HG02610 (cell line): Measurements from ENCODE around the gene ADCY2.

Experiments
- ATAC-seq: cut with Tn5 transposase; IDR thresholded peaks from one replicate; pipeline ENCODE4 v1.9.1; 2021; ENCODE audit warnings: mild to moderate bottlenecking, moderate library complexity; ENCODE audit not compliant: unreplicated experiment

Gene ADCY2

DNA sequence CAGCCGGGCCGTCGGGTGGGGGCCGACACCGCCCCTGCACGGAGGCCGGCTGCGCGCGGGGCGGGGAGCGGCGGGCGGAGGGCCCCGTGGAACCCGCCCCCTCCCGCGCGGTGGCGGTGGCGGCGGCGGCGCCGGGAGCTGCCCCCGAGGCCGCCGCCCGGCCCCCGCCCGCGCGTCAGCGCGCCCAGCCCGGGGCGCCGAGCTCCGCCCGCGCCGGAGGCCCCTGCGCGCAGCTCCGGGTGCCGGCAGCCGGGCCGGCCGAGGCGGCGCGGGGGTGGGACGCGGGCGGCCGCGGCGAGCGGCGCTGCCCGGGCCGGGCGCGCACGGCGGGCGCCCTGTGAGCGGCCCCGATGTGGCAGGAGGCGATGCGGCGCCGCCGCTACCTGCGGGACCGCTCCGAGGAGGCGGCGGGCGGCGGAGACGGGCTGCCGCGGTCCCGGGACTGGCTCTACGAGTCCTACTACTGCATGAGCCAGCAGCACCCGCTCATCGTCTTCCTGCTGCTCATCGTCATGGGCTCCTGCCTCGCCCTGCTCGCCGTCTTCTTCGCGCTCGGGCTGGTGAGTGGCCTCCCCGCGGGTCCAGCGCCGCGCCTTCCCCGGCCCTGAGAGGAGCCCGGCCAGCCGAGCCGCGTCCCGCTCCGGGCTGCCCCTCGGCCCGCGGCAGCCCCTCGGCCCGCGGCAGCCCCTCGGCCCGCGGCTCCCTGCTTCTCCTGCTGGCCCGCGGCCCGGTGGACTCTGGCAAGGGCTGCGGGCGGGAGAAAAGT, at the start of gene ADCY2:
Gene ADCY2, plus strand, starts transcription at position 192 of the 766 bp plus-strand sequence. Its CDS starts 159 bp downstream, at position 351.
- no peak for ATAC-seq

DNA sequence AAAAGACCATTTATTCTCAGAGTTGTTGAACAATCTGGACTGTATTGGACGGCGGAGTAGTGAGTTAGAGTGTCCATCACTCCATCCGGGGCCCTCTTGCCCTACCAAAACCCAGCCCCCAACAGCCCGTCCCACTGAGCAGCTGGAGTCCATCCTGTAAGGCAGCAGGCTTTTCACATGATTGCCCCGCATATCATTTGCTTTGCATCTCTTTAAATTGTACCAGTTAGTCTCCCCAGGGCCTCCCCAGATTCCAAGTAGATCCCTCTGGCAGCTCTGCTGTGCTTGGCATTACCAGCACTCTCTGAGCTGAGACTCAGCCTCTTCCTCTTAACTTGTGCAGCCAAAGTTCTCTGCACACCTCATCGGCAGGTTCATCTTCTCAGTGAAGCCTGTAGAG, 48.6 kb upstream of the ADCY2 start:
- no peak for ATAC-seq

DNA sequence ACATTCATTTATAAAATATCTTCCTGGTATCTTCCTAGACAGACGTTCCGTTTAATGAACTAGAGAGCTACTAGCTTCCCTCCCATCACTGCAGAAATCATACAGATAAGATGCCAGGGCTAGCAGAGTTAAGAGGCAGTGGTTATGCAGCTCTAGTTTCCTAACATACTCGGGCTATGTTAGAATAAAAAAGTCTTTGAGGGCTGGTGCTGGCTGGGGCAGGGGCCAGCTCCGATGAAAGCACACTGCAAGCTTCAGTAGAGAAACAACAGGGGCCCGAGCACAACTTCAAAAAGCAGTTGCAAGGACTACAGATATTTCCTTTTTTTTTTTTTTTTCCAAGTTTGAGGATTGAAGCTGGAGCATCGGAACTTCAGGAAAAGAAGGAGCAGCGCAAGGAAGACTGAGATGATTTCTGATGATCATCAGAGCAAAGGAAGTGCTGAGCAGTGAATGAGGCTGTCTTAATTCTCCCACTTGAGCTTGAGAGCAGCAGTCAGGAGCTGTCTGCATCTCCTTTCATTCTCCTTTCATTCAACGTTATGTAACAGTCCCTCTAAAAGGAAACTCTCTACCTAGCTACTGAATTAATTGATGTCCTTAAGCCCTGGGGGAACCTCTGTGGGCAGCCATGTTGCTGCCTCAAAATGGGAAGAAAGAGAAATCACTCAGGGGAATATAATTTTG, 47.6 kb upstream of the ADCY2 start:
- ATAC-seq, result no peak

GRCh38 chr5:7361593-7361992, 34.3 kb upstream of the ADCY2 start:
- no peak for ATAC-seq

GRCh38 chr5:7363067-7363677, 32.8 kb upstream of the ADCY2 start:
- ATAC-seq, result no peak

DNA sequence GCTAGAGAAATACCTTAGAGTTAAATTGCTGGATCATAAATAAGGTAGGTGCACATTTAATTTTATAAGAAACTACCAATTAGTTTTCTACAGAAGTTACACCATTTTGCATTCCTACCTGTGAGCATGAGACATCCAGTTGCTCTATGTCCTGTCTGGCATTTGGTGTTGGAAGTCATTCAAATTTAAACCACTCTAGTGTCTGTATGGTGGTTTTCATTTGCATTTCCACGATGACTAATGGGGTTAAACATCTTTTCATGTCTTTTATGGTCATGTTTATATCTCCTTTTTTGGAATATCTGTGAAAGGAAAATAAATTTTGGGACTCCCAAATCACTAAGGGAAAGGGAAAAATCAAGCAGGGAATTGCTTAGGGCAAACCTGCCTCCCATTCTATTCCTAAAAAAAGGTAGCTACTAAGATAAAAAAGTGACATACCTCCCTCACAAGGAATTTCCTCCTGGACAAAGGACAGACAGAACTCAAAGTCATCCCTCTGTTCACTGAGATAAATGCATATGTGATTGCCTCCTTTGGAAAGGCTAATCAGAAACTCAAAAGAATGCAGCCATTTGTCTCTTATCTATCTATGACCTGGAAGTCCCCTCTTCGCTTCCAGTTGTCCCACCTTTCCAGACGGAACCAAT, 31.6 kb upstream of the ADCY2 start:
- ATAC-seq, result no peak

DNA sequence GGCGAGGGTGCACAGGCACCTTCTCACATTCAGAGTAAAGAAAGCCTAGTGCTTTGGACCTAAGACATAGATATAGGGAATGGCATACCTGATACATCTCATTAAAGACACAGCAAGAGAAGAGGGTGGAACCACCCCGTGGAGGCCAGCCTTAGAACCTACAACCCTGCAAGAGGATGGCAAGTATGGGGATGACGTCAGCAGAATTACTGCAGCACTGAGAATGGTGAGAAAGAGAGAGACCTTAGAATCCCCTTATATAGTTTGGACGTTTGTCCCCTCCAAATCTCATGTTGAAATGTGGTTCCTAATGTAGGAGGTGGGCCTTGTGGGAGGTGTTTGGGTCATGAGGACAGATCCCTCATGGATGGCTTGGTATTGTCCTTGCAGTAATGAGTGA, 28.2 kb upstream of the ADCY2 start:
- no peak for ATAC-seq

GRCh38 chr5:7372399-7372798, 23.5 kb upstream of the ADCY2 start:
- no peak for ATAC-seq

DNA sequence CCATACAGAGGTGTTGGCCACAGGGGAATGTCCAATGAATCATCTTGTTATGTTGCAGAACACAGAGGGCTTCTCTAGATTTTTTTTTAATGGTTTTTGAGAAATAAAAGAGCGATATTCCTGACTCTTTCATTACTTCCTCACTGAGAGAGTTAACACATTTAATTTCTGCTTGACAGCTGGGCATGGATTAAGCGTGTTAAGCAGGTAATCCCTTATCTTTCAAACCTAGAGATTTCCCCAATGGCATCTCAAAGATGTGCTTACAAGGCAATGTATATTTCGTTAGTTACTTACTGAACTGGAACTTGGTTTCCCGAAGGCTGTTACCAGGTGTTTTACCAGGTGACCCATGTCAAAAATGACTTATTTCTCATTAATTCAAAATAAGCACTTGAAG, 21.8 kb upstream of the ADCY2 start:
- no peak for ATAC-seq

GRCh38 chr5:7375457-7375856, 20.5 kb upstream of the ADCY2 start:
- ATAC-seq, result no peak

GRCh38 chr5:7376871-7377270, 19.1 kb upstream of the ADCY2 start:
- ATAC-seq, result no peak

DNA sequence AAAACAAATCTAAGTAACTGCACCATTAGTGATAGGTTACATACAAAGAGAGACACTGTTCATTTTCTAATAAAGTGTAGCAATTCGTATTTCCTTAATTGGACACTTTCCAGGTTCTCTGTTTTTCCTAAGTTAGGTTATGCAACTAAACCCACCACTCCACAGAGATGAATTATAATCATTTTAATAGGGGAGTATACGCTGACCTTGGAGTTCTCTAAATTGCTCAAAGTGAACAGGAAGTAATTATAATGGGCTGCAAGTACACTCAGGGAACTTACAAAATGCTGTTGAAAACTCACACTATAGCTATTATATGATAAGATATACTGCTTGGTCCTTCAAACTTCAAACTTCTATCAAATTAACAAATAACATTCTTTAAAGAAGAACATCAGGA, 18.2 kb upstream of the ADCY2 start:
- no peak for ATAC-seq

GRCh38 chr5:7382588-7382987, 13.3 kb upstream of the ADCY2 start:
- no peak for ATAC-seq

DNA sequence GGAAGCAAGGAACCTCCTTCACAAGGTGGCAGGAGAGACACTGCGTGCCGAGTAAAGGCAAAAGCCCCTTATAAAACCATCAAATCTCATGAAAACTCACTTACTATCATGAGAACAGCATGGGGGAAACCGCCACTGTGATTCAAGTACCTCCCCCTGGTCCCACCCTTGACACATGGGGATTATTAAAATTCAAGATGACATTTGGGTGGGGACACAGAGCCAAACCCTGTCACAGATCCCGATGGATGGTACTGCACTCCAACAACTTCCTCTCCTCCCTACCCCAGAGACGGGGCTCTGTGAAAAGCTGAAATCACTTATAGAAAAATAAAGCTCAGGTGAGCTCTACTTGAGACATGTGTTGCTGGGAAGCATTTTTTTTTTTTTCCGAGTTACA, 10.3 kb upstream of the ADCY2 start:
- no peak for ATAC-seq

- ATAC-seq, result no peak
Measured at GRCh38 chr5:7388553-7388952, 7.4 kb upstream of the ADCY2 start.

- no peak for ATAC-seq
Measured at GRCh38 chr5:7391215-7391614, 4.7 kb upstream of the ADCY2 start.

DNA sequence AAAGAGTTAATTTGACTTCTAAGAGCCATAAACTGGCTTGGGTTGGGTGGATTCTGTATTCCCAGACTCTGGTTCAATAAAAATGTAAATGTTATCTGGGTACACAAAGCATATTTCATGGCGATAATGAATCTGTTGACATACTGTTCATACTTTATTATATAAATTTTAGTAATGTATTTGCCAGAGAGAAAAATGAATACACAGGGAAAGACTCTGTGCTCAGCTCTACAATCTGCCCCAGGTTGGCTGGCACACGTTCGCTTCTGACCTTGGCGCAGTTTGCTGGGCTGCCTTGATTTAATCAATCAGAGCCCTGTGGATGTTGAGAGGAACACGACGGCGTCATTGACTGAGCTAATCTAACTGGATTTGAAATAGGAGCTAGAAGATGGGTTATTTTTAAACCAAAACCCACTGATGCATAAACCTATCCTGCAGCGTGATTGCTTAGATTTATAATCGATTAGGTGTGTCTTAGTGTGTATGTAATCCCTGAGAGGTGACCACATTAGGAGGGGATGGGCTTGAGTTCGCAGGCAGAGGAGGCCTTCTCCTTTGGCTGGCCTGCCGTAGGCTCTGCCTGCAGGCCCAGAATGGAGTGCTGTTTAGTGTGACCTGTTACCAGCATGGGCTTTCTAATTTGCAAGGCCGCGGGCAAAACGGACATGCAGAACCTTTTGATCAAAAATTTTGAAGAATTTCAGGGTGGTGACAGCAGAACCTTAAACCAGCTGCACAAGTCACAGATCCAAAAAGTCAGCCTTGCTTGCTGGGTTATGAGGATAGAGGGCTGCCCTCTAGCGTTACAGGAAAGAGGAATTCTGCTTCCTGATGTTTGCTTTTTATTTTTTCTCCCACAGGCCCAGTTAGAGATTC, 3.9 kb upstream of the ADCY2 start:
- no peak for ATAC-seq

- ATAC-seq, result no peak
Measured at GRCh38 chr5:7392693-7393024, 3.3 kb upstream of the ADCY2 start.

DNA sequence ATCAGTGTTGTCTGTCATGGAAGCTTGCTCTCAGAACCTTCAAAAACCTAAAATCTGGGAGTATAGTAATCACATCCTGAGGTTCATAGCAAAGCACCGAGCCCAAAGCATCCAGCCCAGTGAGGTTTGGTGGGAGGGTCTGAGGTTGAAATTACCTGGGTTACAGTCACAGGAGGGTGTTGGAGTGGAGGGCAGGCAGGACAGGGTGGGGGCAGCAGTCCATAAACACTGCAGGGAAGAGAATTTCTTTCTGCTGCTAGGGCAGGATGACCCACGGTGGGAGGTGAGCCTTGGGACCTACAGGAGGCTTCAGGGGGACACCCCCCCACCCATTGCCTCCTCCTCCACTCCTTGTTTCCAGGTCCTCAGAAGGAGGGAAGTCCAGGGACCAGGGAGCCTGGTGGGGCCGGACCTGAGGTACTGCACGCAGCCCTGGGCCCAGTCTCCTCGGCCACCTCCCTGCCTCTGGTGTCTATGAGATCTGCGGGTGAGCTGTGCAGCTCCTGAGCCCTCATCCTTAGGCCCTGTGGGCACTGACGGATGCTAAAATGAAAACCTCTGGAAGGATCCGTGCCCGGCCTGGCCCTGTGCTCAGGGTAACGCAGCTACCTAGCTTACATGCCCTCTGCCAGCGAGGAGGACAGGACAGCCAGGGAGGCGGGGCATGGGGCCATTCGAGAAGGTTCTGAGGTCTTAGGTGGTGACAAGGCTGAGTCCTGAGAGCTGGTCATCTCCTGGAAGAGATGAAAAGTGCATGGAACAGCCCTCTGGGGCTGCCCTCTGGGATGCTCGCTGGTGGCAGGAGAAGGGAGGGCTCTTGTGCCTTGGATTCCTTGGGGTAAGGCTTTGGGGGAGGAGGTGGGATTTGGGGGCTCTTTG, 1.8 kb upstream of the ADCY2 start:
- ATAC-seq, result no peak

DNA sequence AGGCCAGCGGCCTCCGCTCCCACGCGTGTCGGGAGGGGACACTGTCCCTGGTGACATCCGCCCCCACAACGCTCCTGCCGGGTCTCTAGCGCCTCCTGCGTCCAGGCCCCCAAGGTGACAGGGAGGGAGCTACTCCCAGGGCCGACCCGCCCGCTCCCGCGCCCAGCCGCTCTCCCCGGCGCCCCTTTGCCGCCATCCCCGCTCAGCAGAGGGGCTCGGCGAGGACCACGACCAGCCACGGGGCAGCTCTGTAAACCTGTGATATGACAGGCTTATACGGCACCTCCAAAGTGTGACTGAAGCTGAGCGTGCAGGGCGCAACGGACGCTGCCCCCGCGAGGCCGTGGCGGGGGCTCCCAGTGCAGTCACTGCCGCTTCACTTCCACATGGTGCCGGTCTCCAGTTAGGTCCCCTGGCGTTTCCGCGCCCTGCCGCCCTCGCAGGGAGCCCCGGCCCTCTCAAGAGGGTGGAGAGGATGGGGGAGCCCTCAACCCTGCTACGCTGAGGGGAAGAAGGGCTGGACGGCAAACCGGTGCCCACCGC, 978 bp upstream of the ADCY2 start:
- no peak for ATAC-seq
